Left ventricle myocardium inferior (tissue), 1 donor: ENCODE data around the gene ZNF791. TPM values are rescaled to one million over a fixed set of nuclear protein-coding genes. Genes with fewer than 3 reads are reported as not detected.

Source experiments
- DNase-seq: peaks from one replicate; pipeline ENCODE4 v3.0.0-alpha.2; 2020
- H3K27ac ChIP-seq: fragments of 200-600 bp; replicated peaks from 2 replicates; pipeline ENCODE4 v1.8.0; 2021
- H3K27me3 ChIP-seq: fragments of 200-600 bp; 2 replicates; pipeline ENCODE4 v1.8.0; 2021; ENCODE audit warnings: low read depth
- H3K36me3 ChIP-seq: fragments of 200-600 bp; 2 replicates; pipeline ENCODE4 v1.8.0; 2021
- H3K4me1 ChIP-seq: fragments of 200-600 bp; 2 replicates; pipeline ENCODE4 v1.8.0; 2021
- H3K4me3 ChIP-seq: fragments of 200-600 bp; 2 replicates; pipeline ENCODE4 v1.8.0; 2021; ENCODE audit warnings: mild to moderate bottlenecking, moderate library complexity
- H3K9me3 ChIP-seq: fragments of 200-600 bp; replicated peaks from 2 replicates; pipeline ENCODE4 v1.8.0; 2021
- intact Hi-C: fragments of 100-400 bp; cut with micrococcal nuclease; formaldehyde crosslinking; loops from one replicate; pipeline ENCODE4 v1.11.0; 2022
- total RNA-seq: library from RNA; stranded (reverse); fragmentation: NEBNext Ultra II Directional; extraction: Animal tissue kit (Norgen Biotek cat#: 25700); gene quantifications from one replicate; pipeline ENCODE4 v1.2.1, GENCODE V29; 2021
- TF ChIP-seq, protein P1 (sequence below): fragments of 200-600 bp; IDR thresholded peaks from 2 replicates; pipeline ENCODE4 v1.8.0; 2021; ENCODE audit warnings: antibody characterized with exemption, mild to moderate bottlenecking, borderline replicate concordance
- donor health status: DM: no; HTN: yes; CAD: no; lungs with severe emphysema.

The ZNF791 gene
- total RNA-seq, 1 donor from 2014 or later: 15.4 TPM

DNA sequence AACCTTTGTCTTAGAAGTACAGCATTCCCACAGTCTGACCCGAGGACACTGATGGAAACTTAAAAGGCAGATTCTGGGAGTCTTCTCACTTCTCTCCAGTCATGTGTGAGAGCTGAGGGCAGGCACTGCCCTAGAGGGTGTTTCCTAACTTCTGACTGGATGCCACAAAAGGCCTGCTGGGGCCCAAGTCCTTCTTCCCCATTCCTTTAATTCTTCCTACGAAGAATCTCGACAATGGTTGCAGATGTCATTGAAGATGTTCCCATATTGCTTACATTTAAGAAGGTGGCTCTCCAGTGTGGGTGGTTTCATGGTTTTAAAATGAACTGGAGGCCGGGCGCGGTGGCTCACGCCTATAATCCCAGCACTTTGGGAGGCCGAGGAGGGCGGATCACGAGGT, 32.1 kb upstream of the ZNF791 start:
- no peak for DNase-seq
- Histone ChIP-seq H3K9me3 (peaks cover 41% of the 10 kb centered on the region), H3K27ac (no peak overlapping the region), H3K4me1 (no peaks in the 10 kb centered on the region), H3K36me3 (peaks cover 55% of the 10 kb centered on the region), H3K27me3 (no peaks in the 10 kb centered on the region), H3K4me3 (no peak overlapping the region)
- intact Hi-C loops: no loop called here
- TF ChIP-seq, protein P1, sequence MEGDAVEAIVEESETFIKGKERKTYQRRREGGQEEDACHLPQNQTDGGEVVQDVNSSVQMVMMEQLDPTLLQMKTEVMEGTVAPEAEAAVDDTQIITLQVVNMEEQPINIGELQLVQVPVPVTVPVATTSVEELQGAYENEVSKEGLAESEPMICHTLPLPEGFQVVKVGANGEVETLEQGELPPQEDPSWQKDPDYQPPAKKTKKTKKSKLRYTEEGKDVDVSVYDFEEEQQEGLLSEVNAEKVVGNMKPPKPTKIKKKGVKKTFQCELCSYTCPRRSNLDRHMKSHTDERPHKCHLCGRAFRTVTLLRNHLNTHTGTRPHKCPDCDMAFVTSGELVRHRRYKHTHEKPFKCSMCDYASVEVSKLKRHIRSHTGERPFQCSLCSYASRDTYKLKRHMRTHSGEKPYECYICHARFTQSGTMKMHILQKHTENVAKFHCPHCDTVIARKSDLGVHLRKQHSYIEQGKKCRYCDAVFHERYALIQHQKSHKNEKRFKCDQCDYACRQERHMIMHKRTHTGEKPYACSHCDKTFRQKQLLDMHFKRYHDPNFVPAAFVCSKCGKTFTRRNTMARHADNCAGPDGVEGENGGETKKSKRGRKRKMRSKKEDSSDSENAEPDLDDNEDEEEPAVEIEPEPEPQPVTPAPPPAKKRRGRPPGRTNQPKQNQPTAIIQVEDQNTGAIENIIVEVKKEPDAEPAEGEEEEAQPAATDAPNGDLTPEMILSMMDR: no peak

DNA sequence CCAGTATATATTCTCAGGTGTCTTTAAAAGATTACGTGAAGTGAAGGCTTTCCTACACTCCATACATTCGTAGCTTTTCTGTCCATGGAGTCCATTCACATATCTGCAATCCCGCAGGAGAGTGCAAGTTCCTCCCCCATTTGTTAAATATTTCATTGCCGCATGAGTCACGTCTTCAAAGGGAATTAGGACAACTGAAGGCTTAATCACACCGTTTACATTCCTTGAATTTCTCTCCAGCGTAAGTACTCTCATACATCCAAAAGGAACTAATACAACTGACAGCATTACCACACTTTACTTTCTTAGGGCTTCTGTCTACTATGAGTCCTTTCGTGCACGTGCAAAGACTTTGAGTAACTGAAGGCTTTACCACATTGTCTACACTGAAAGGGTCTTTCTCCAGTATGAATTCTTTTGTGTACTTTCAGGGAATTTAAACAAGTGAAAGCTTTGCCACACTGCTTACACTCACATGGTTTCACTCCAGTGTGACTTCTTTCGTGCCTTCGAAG, 30.5 kb upstream of the ZNF791 start:
- intact Hi-C loops: no loop called here
- Histone ChIP-seq H3K4me3 (no peak overlapping the region), H3K27ac (no peak overlapping the region), H3K27me3 (no peaks in the 10 kb centered on the region), H3K4me1 (no peaks in the 10 kb centered on the region), H3K36me3 (peaks cover 55% of the 10 kb centered on the region), H3K9me3 (peaks cover 41% of the 10 kb centered on the region)
- no peak for DNase-seq
- TF ChIP-seq, protein P1: no peak

DNA sequence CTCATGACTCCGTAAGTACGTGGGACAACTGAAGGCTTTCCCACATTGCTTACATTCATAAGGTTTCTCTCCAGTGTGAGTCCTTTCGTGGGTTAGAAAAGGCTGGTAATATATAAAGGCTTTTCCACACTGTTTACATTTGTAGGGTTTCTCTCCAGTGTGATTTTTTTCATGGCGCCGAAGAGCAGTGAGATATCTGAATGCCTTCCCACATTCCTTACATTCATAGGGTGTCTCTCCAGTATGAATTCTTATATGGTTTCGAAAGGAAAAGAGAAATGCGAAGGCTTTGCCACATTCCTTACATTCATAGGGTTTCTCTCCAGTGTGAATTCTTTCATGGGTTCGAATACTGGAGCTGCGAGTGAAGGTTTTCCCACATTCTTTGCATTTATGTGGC, 29.6 kb upstream of the ZNF791 start:
- H3K4me1 ChIP-seq: no peaks in the 10 kb centered on the region
- H3K27me3 ChIP-seq: no peaks in the 10 kb centered on the region
- no peak overlapping the region for H3K27ac ChIP-seq
- H3K4me3 ChIP-seq: no peak overlapping the region
- peaks cover 41% of the 10 kb centered on the region for H3K9me3 ChIP-seq
- intact Hi-C loops: no loop called here
- TF ChIP-seq, protein P1: no peak
- DNase-seq: no peak
- H3K36me3 ChIP-seq: peaks cover 55% of the 10 kb centered on the region

DNA sequence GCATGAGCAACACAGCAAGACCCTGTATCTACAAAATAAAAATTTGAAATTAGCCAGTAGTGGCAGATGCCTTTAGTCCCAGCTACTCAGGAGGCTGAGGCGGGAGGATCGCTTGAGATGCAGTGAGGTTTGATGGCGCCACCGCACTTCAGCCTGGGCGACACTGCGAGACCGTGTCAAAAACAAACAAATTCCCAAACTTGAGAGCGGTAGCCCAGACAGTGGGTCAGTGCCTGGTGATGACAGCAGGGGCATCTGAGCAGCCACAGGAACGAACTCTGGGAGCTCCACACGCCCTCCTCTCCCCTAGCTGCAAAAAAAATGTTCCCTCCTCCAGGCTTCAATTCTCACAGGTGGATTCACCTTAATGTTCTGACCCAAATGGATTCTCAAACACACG, 14.2 kb upstream of the ZNF791 start:
- H3K4me3 ChIP-seq: peak overlapping the region; percentile 46
- TF ChIP-seq, protein P1: no peak
- H3K27me3 ChIP-seq: no peaks in the 10 kb centered on the region
- no peaks in the 10 kb centered on the region for H3K4me1 ChIP-seq
- H3K9me3 ChIP-seq: no peaks in the 10 kb centered on the region
- no peak for DNase-seq
- intact Hi-C loops: no loop called here
- H3K27ac ChIP-seq: no peak overlapping the region
- H3K36me3 ChIP-seq: peaks cover 20% of the 10 kb centered on the region

- Histone ChIP-seq H3K4me3 (peak overlapping the region; percentile 46), H3K4me1 (no peaks in the 10 kb centered on the region), H3K27ac (no peak overlapping the region), H3K36me3 (peaks cover 20% of the 10 kb centered on the region), H3K27me3 (no peaks in the 10 kb centered on the region), H3K9me3 (no peaks in the 10 kb centered on the region)
- no peak for DNase-seq
- intact Hi-C loops: no loop called here
- TF ChIP-seq, protein P1: no peak
Measured at GRCh38 chr19:12596927-12597548, 13.7 kb upstream of the ZNF791 start.
